HepG2 (cell line): ENCODE data around the gene DCAF7. TPM values are rescaled to one million over a fixed set of nuclear protein-coding genes. Genes with fewer than 3 reads are reported as not detected.
A peak's percentile ranks its signal among the peaks of the same experiment; 100 is the strongest.

Experiments used
- ARNTL ChIP-seq: sonication (generic); formaldehyde crosslinking; IDR thresholded peaks from 2 replicates; pipeline ENCODE4 v1.4.0; 2020; ENCODE audit warnings: mild to moderate bottlenecking, missing genetic modification reagents
- ATF7-NPFF ChIP-seq: sonication (generic); formaldehyde crosslinking; IDR thresholded peaks from 2 replicates; pipeline ENCODE4 v1.8.1; 2023; ENCODE audit warnings: mild to moderate bottlenecking, low read depth, missing genetic modification reagents, moderate library complexity
- CTCF ChIP-seq: sonication (generic); formaldehyde crosslinking; IDR thresholded peaks from 2 replicates; pipeline ENCODE4 v1.5.0; 2020; ENCODE audit warnings: mild to moderate bottlenecking, missing genetic modification reagents, moderate library complexity
- GATAD2A ChIP-seq: IDR thresholded peaks from 2 replicates; pipeline ENCODE4 v1.6.1; 2016
- NFKB2 ChIP-seq: sonication (generic); formaldehyde crosslinking; IDR thresholded peaks from 2 replicates; pipeline ENCODE4 v1.4.0; 2020; ENCODE audit warnings: missing genetic modification reagents, borderline replicate concordance
- PHF5A ChIP-seq: IDR thresholded peaks from one replicate; pipeline ENCODE4 v1.6.1; 2018; ENCODE audit warnings: low read depth, missing genetic modification reagents; ENCODE audit not compliant: unreplicated experiment
- THAP9 ChIP-seq: sonication (generic); formaldehyde crosslinking; IDR thresholded peaks from 2 replicates; pipeline ENCODE4; 2020; ENCODE audit warnings: missing genetic modification reagents, mild to moderate bottlenecking, borderline replicate concordance
- ZBTB34 ChIP-seq: sonication (generic); formaldehyde crosslinking; IDR thresholded peaks from 2 replicates; pipeline ENCODE4 v1.8.0; 2022; ENCODE audit warnings: mild to moderate bottlenecking, missing genetic modification reagents
- ZBTB7B ChIP-seq: sonication (generic); formaldehyde crosslinking; IDR thresholded peaks from 2 replicates; pipeline ENCODE4 v1.4.0; 2020; ENCODE audit warnings: missing genetic modification reagents
- ZFP37 ChIP-seq: sonication (generic); formaldehyde crosslinking; IDR thresholded peaks from 2 replicates; pipeline ENCODE4 v1.4.0; 2020; ENCODE audit warnings: missing genetic modification reagents, borderline replicate concordance
- ZNF407 ChIP-seq: sonication (generic); formaldehyde crosslinking; IDR thresholded peaks from one replicate; pipeline ENCODE4 v1.5.1; 2020; ENCODE audit warnings: mild to moderate bottlenecking, missing genetic modification reagents; ENCODE audit errors: not compliant biosample characterization
- polyA plus RNA-seq, 8 experiments: library from polyadenylated mRNA; depleted of rRNA in 3 of 8; stranded (reverse) in 7 of 8; unstranded in 1 of 8; fragments of >200 nt; fragmentation: Illumina TruSeq in 4 of 8; extraction: Trizol in 4 of 8; gene quantifications; 2 replicates each; pipeline versions ENCODE4 v1.2.1 to v1.2.3, GENCODE V29; 2011 to 2016; ENCODE audit warnings: low read depth in 4 of 8, missing spikeins in 1 of 8, mixed read lengths in 1 of 8; ENCODE audit not compliant: insufficient read depth in 1 of 8
- total RNA-seq, 5 experiments: library from RNA; depleted of rRNA; stranded (reverse); fragments of >200 nt; fragmentation: Illumina TruSeq; extraction: Trizol; gene quantifications; 2 replicates each; pipeline ENCODE4 v1.2.3, GENCODE V29; 2016; ENCODE audit warnings: low read depth in 1 of 5
- TF ChIP-seq, protein P1 (sequence below): sonication (generic); formaldehyde crosslinking; IDR thresholded peaks from 2 replicates; pipeline ENCODE4 v1.8.1; 2023; ENCODE audit warnings: missing genetic modification reagents, inconsistent platforms, borderline replicate concordance
- TF ChIP-seq, protein P2 (sequence below): sonication (generic); formaldehyde crosslinking; IDR thresholded peaks from 2 replicates; pipeline ENCODE4 v1.4.0; 2020; ENCODE audit warnings: mild to moderate bottlenecking, missing genetic modification reagents

Gene DCAF7
- total and polyA plus RNA-seq, 2 of the 13 experiments (the other 11 are each of a cell fraction or from before 2014, with no cell fraction given), result 55.2 to 73.4 TPM

- no peak for TF ChIP-seq THAP9 (CRISPR knock-in tag)
- no peak for TF ChIP-seq ZBTB34 (CRISPR knock-in tag)
- 0 out of 2 replicates have a peak, but pooled peaks have one; percentile 35 for TF ChIP-seq ZBTB7B (CRISPR knock-in tag)
- TF ChIP-seq ZNF407, result no peak
- peak; percentile 44 for TF ChIP-seq CTCF
- TF ChIP-seq ZFP37, result no peak
- TF ChIP-seq PHF5A (CRISPR knock-in tag), result no peak
- peak; percentile 26; the same call in 1 of the 2 replicates for TF ChIP-seq GATAD2A (CRISPR knock-in tag)
- no peak for TF ChIP-seq ATF7-NPFF
- TF ChIP-seq NFKB2 (CRISPR knock-in tag), result no peak
- no peak for TF ChIP-seq ARNTL (CRISPR knock-in tag)
- TF ChIP-seq, protein P1, sequence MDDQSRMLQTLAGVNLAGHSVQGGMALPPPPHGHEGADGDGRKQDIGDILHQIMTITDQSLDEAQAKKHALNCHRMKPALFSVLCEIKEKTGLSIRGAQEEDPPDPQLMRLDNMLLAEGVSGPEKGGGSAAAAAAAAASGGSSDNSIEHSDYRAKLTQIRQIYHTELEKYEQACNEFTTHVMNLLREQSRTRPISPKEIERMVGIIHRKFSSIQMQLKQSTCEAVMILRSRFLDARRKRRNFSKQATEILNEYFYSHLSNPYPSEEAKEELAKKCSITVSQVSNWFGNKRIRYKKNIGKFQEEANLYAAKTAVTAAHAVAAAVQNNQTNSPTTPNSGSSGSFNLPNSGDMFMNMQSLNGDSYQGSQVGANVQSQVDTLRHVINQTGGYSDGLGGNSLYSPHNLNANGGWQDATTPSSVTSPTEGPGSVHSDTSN (CRISPR knock-in tag), result no peak
- TF ChIP-seq, protein P2, sequence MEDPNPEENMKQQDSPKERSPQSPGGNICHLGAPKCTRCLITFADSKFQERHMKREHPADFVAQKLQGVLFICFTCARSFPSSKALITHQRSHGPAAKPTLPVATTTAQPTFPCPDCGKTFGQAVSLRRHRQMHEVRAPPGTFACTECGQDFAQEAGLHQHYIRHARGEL (CRISPR knock-in tag), result no peak
Observed at GRCh38 chr17:63639125-63639524, 88.8 kb downstream of the DCAF7 start (continued).
